Right atrium auricular region (tissue), 2 donors: Measurements from ENCODE around the gene SIM2. TPM values are rescaled to one million over a fixed set of nuclear protein-coding genes. Genes with fewer than 3 reads are reported as not detected.
A peak's percentile ranks its signal among the peaks of the same experiment; 100 is the strongest.

Source experiments
- DNase-seq: peaks from one replicate; pipeline ENCODE4 v3.0.0-alpha.2; 2019; ENCODE audit warnings: low spot score
- H3K27ac ChIP-seq, 2 donors: fragments of 200-600 bp; sonication (generic); 1 replicate in 1 of 2; 2 replicates in 1 of 2; pipeline ENCODE4 v1.5.1; 2016 to 2019
- H3K27me3 ChIP-seq, 2 donors: fragments of 200-600 bp; sonication (generic); one replicate each; pipeline versions ENCODE4 v1.5.1 to v1.6.0; 2017 to 2019
- H3K36me3 ChIP-seq: fragments of 200-600 bp; sonication (generic); one replicate; pipeline ENCODE4 v1.5.1; 2016
- H3K4me1 ChIP-seq, 2 donors: fragments of 200-600 bp; sonication (generic); one replicate each; pipeline versions ENCODE4 v1.5.1 to v1.6.0; 2017 to 2019
- H3K4me3 ChIP-seq, 2 donors: fragments of 200-600 bp; sonication (generic); 1 replicate in 1 of 2; 2 replicates in 1 of 2; pipeline ENCODE4 v1.5.1; 2017 to 2019; ENCODE audit warnings: mild to moderate bottlenecking in 1 of 2, moderate library complexity in 1 of 2
- H3K9me3 ChIP-seq, 2 donors: fragments of 200-600 bp; sonication (generic); one replicate each; pipeline ENCODE4 v1.5.1; 2019
- CTCF ChIP-seq, 2 donors: fragments of 200-600 bp; sonication (generic); IDR thresholded peaks; one replicate each; pipeline ENCODE4 v1.5.1; 2019; ENCODE audit warnings: antibody characterized with exemption in 2 of 2
- total RNA-seq, 2 donors: library from RNA; depleted of rRNA; stranded (reverse); fragments of >200 nt; gene quantifications; one replicate each; pipeline ENCODE4 v1.1.0, GENCODE V29; 2016

The SIM2 gene
- total RNA-seq, 2 donors from 2014 or later, result not detected

DNA sequence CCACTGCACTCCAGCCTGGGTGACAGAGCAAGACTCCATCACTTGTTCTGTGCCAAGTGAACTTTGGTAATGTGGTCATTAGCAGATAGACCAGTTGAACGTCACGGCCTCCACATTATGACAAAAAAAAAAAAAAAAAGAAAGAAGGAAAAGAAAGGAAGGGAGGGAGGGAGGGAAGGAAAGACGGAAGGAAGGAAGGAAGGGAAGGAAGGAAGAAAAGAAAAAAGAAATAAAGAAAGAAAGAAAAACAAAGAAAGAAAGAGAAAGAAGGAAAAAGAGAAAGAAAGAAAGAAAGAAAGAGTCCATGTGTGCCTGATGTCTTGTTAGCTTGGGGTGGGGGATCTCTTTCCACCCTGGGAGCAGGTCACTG, 45.3 kb downstream of the SIM2 start:
- H3K36me3 ChIP-seq, result no peaks in the 10 kb centered on the region
- peaks cover 0 to 13% of the 10 kb centered on the region in 2 donors for H3K4me1 ChIP-seq
- DNase-seq, result no peak
- TF ChIP-seq CTCF (IDR thresholded peaks at IDR 0.05), result no peak
- no peaks in the 10 kb centered on the region for H3K27me3 ChIP-seq
- no peak overlapping the region for H3K4me3 ChIP-seq
- no peaks in the 10 kb centered on the region for H3K9me3 ChIP-seq
- H3K27ac ChIP-seq, result no peak overlapping the region

DNA sequence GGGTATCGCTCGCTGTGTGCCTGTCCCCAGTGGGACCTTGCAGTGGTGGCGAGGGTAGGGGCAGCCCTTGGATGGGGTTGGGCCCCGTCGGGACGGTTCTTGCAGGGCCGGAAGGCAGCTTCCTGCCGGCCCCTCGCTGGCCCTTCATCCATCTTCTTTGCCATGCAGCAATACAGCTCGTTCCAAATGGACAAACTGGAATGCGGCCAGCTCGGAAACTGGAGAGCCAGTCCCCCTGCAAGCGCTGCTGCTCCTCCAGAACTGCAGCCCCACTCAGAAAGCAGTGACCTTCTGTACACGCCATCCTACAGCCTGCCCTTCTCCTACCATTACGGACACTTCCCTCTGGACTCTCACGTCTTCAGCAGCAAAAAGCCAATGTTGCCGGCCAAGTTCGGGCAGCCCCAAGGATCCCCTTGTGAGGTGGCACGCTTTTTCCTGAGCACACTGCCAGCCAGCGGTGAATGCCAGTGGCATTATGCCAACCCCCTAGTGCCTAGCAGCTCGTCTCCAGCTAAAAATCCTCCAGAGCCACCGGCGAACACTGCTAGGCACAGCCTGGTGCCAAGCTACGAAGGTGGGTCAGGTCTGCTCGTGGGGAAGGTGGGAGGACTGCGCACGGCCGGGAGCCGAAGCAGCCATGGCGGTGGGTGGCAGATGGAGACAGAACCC, 45.8 kb downstream of the SIM2 start:
- Histone ChIP-seq H3K36me3 (no peaks in the 10 kb centered on the region), H3K27me3 (no peaks in the 10 kb centered on the region), H3K4me1 (peaks cover 0 to 13% of the 10 kb centered on the region in 2 donors), H3K9me3 (no peaks in the 10 kb centered on the region), H3K27ac (no peak overlapping the region), H3K4me3 (no peak overlapping the region)
- no peak for DNase-seq
- TF ChIP-seq CTCF (IDR thresholded peaks at IDR 0.05), result no peak

- H3K36me3 ChIP-seq, result no peaks in the 10 kb centered on the region
- no peak for DNase-seq
- no peak overlapping the region for H3K4me3 ChIP-seq
- no peak for TF ChIP-seq CTCF (IDR thresholded peaks at IDR 0.05)
- H3K4me1 ChIP-seq, result peaks cover 0 to 13% of the 10 kb centered on the region in 2 donors
- no peaks in the 10 kb centered on the region for H3K27me3 ChIP-seq
- H3K27ac ChIP-seq, result no peak overlapping the region
- H3K9me3 ChIP-seq, result no peaks in the 10 kb centered on the region
Measured at GRCh38 chr21:36745459-36745858, 46.5 kb downstream of the SIM2 start.

- Histone ChIP-seq H3K9me3 (no peaks in the 10 kb centered on the region), H3K27ac (no peak overlapping the region), H3K4me1 (peaks cover 0 to 13% of the 10 kb centered on the region in 2 donors), H3K4me3 (peak overlapping the region; percentile 26 to 54), H3K36me3 (no peaks in the 10 kb centered on the region), H3K27me3 (no peaks in the 10 kb centered on the region)
- TF ChIP-seq CTCF (IDR thresholded peaks at IDR 0.05), result no peak
- DNase-seq, result no peak
Measured at GRCh38 chr21:36747041-36747814, 48.3 kb downstream of the SIM2 start.

DNA sequence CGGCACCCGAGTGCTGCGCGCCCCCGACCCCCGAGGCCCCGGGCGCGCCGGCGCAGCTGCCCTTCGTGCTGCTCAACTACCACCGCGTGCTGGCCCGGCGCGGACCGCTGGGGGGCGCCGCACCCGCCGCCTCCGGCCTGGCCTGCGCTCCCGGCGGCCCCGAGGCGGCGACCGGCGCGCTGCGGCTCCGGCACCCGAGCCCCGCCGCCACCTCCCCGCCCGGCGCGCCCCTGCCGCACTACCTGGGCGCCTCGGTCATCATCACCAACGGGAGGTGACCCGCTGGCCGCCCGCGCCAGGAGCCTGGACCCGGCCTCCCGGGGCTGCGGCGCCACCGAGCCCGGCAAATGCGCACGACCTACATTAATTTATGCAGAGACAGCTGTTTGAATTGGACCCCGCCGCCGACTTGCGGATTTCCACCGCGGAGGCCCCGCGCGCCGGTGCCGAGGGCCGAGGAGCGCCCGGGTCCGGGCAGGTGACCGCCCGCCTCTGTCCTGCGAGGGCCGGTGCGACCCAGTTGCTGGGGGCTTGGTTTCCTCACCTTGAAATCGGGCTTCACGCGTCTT, 49.0 kb downstream of the SIM2 start:
- H3K36me3 ChIP-seq, result no peaks in the 10 kb centered on the region
- H3K27me3 ChIP-seq, result no peaks in the 10 kb centered on the region
- peaks cover 0 to 13% of the 10 kb centered on the region in 2 donors for H3K4me1 ChIP-seq
- no peak for TF ChIP-seq CTCF (IDR thresholded peaks at IDR 0.05)
- H3K9me3 ChIP-seq, result no peaks in the 10 kb centered on the region
- no peak overlapping the region for H3K27ac ChIP-seq
- peak overlapping the region; percentile 26 to 54 for H3K4me3 ChIP-seq
- no peak for DNase-seq
